Calu3 (cell line): ENCODE data around the gene CDK4. TPM values are rescaled to one million over a fixed set of nuclear protein-coding genes. Genes with fewer than 3 reads are reported as not detected.
"Not testable (repeated sequence)": the region's sequence is repeated elsewhere in the genome, so short reads cannot be mapped to it uniquely, and the experiment has no call there.

ENCODE experiments used
- BruUV-seq: library from RNA; stranded (reverse); fragments of 400-500 nt; replicated peaks from 2 replicates; lab custom pipeline; 2021; lab: Mats Ljungman, UMichigan
- CTCF ChIA-PET: fragments of 300-600 bp; sonication (Branson Sonifier 250); formaldehyde crosslinking; loops from one replicate; lab custom pipeline; 2022; ENCODE audit warnings: antibody characterized with exemption; lab: Charles Lee
- DNase-seq: peaks from one replicate; pipeline ENCODE4 v3.0.0; 2022
- H3K27ac Mint-ChIP-seq: one replicate; pipeline ENCODE4 v1.8.0; 2022; ENCODE audit warnings: mixed read lengths; ENCODE audit not compliant: unreplicated experiment
- H3K27me3 Mint-ChIP-seq: one replicate; pipeline ENCODE4 v1.8.0; 2022; ENCODE audit warnings: mixed read lengths; ENCODE audit not compliant: unreplicated experiment
- H3K36me3 Mint-ChIP-seq: one replicate; pipeline ENCODE4 v1.8.0; 2022; ENCODE audit warnings: mild to moderate bottlenecking, moderate library complexity, mixed read lengths; ENCODE audit not compliant: insufficient read depth, unreplicated experiment
- H3K4me1 Mint-ChIP-seq: one replicate; pipeline ENCODE4 v1.8.0; 2022; ENCODE audit warnings: mild to moderate bottlenecking, low read depth, mixed read lengths; ENCODE audit not compliant: unreplicated experiment
- H3K4me3 Mint-ChIP-seq: one replicate; pipeline ENCODE4 v1.8.0; 2022; ENCODE audit warnings: mild to moderate bottlenecking, low read depth, moderate library complexity, mixed read lengths; ENCODE audit not compliant: unreplicated experiment
- H3K9me3 Mint-ChIP-seq: one replicate; pipeline ENCODE4 v1.8.0; 2022; ENCODE audit warnings: low read depth, mixed read lengths; ENCODE audit not compliant: unreplicated experiment
- CTCF ChIP-seq: fragments of 200-600 bp; IDR thresholded peaks from one replicate; pipeline ENCODE4 v1.8.0; 2022; ENCODE audit warnings: antibody characterized with exemption; ENCODE audit not compliant: unreplicated experiment
- intact Hi-C: fragments of 100-400 bp; cut with micrococcal nuclease; formaldehyde crosslinking; loops from one replicate; pipeline ENCODE4 v1.10.0; 2022; ENCODE audit not compliant: unreplicated experiment
- total RNA-seq: library from RNA; stranded (reverse); gene quantifications from 2 replicates; pipeline ENCODE4 v1.2.3, GENCODE V29; 2022

Gene CDK4
- total RNA-seq, 1 experiment from 2014 or later, result 188 TPM

DNA sequence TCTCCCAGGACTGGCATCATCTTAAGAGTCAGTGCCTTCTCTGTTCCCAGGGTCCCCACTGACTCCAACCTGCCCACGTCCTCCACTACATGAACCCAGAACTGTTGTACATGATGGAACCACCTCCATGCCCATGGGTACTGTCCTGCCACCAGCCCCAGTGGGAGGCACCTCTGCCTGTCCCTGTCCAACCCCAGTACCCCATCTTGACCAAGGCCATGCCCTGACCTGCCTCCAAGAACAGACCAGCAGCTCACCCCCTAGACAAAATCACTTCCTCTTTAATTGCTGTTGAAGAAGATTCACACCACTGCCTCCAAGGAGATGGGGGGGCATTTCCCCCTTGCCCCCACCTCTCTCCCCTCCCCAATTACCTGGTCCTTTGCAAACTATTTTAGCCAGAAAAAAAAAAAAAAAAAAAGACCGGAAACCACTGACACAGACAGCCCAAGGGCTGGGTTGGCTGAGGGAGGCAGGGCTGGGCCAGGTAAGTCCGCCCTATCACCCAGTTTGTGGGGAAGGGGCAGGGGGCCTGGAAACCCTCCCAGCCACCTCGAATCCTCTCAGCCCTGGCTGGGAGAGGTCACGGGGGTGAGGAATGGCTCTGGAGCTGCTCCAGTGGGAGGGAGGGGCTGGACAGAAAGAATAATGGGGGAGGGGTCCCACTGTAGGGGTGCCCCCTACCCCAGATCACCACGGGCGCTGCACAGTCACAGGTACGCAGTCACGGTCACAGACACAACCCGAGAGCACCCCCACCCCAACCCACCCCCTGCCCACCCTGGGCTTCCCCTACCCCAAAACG, 27.0 kb downstream of the CDK4 start:
- TF ChIP-seq CTCF, result no peak
- peaks cover 55% of the 10 kb centered on the region for H3K27me3 Mint-ChIP-seq
- no TSS peak for BruUV-seq
- H3K9me3 Mint-ChIP-seq, result no peaks in the 10 kb centered on the region
- peaks cover 11% of the 10 kb centered on the region for H3K4me1 Mint-ChIP-seq
- intact Hi-C loops, result no loop called here
- CTCF ChIA-PET, result interaction anchor here (0.6 to 1.5 kb wide), 5 partner anchors 10 to 382 kb away, joined by 3 to 18 read pairs (median 4); partner anchors contain the start of gene TSPAN31
- no peak overlapping the region for H3K27ac Mint-ChIP-seq
- DNase-seq, result no peak
- no peak overlapping the region for H3K4me3 Mint-ChIP-seq
- peaks cover 35% of the 10 kb centered on the region for H3K36me3 Mint-ChIP-seq

DNA sequence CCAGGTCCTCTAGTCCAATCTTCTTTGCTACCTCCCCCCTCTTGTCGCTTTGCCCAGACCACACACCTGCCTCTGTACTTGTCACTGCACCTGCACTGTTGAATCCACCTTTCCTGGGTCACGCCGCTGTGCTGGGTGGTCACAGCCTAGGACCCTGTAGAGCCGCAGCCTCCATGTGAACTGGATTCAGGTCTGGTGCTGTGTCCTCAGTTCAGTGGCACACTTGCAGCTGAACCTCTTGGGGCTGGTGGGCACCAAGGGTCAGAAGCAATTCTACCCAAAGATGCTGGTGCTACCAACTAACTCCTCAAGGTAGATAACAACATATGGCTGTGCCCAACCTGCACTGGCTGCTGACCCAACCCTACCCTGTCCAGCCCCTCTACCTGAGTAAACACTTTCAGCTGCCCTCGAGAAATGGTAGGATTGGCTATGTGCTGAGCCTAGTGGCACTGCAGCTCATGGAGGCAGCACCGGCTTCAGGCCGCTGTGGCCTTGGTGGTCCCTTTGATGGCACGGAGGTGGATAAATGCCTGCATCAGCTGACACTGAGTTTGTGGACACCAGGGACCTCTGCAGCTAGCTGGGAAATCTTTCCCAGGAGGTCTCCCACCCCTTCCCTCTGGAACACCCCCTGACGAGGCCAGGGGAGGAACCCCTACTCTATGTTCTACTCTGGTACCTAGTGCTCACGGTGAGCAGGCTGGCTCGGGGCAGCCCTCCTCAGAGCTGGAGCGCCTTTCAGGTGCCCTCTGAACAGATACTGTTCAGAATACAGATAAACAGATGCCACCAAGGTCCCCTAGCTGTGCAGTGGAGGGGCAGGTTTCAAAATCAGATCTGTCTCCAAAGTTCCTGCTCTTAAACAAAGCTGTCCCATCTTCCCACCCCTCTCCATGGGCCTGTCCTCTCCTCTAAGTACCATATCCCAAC, 27.8 kb downstream of the CDK4 start:
- no peak overlapping the region for H3K27ac Mint-ChIP-seq
- intact Hi-C loops, result no loop called here
- peaks cover 43% of the 10 kb centered on the region for H3K36me3 Mint-ChIP-seq
- H3K9me3 Mint-ChIP-seq, result no peaks in the 10 kb centered on the region
- CTCF ChIA-PET, result no interaction called here
- H3K27me3 Mint-ChIP-seq, result peaks cover 46% of the 10 kb centered on the region
- peaks cover 11% of the 10 kb centered on the region for H3K4me1 Mint-ChIP-seq
- BruUV-seq, result no TSS peak
- no peak for DNase-seq
- no peak for TF ChIP-seq CTCF
- H3K4me3 Mint-ChIP-seq, result no peak overlapping the region

DNA sequence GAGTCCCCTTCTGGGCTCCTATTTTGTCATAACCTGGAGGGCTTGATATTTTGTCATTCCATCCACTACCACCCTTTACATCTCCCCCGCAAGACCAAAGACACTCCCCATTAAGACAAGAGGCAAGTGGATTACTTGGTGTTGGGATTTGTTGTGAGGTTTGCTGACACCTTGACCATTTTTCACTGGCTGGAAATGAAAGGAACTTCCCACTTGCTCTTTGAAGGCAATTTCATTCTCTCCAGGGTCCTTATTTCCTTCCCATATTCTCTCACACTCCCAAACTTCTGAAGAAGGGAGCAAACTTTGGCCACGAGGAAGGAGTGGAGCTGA, 28.5 kb downstream of the CDK4 start:
- CTCF ChIA-PET, result interaction anchor here (1.2 kb wide), 1 partner anchor 13 kb away, joined by 3 read pairs; no protein-coding TSS in a partner anchor
- Mint-ChIP-seq H3K9me3 (no peaks in the 10 kb centered on the region), H3K4me3 (no peak overlapping the region), H3K27ac (no peak overlapping the region), H3K36me3 (peaks cover 47% of the 10 kb centered on the region), H3K4me1 (peaks cover 11% of the 10 kb centered on the region), H3K27me3 (peaks cover 39% of the 10 kb centered on the region)
- BruUV-seq, result no TSS peak
- intact Hi-C loops, result no loop called here
- DNase-seq, result no peak
- no peak for TF ChIP-seq CTCF

DNA sequence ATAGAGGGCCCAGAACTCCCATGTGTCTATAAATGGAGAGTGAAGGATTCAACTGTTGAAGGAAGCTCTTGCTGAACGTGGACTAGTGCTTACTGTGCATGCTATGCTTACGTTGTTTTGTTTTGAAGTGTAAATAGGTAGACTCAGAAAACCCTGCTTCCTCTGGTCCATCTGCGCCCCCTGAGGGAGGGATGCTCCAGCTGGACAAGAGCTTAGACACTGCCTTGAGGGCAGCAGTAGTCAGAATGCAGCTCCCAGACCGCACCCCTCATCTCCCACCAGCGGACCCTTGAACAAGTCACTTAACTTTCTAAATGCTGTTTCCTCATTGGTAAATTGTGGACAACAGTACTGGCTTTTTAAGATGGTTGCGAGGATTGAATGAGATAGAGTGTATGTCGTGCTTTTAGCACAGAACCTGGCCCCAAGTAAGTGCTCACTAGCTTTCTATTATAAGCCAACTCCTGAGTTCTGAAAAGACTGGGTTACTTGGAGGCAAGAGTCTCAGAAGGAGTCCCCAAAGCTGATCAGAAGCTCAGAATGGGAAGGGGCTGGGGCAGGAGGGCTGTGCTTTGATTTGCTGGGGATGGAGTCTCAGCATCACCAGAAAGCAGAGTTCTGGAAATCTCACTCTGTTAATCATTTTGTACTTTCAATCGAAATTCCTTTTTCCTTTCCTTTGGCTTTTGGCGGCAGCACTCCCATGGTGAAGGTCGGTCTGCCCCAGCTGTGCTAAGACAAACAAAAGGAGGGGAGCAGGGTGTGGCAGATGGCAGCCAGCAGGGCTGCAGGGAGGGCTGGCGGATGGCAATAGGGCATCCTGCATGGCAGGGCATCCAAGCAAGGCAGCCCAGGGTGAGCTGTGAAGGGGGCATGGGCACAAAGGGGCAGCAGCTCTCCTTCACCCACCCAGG, 29.1 kb downstream of the CDK4 start:
- peaks cover 47% of the 10 kb centered on the region for H3K36me3 Mint-ChIP-seq
- CTCF ChIA-PET, result interaction anchor here (1.2 kb wide), 1 partner anchor 13 kb away, joined by 3 read pairs; no protein-coding TSS in a partner anchor
- intact Hi-C loops, result no loop called here
- no peak overlapping the region for H3K4me3 Mint-ChIP-seq
- no peak for DNase-seq
- no peak overlapping the region for H3K27ac Mint-ChIP-seq
- peaks cover 5% of the 10 kb centered on the region for H3K4me1 Mint-ChIP-seq
- no peaks in the 10 kb centered on the region for H3K9me3 Mint-ChIP-seq
- no peak for TF ChIP-seq CTCF
- peaks cover 33% of the 10 kb centered on the region for H3K27me3 Mint-ChIP-seq
- no TSS peak for BruUV-seq

DNA sequence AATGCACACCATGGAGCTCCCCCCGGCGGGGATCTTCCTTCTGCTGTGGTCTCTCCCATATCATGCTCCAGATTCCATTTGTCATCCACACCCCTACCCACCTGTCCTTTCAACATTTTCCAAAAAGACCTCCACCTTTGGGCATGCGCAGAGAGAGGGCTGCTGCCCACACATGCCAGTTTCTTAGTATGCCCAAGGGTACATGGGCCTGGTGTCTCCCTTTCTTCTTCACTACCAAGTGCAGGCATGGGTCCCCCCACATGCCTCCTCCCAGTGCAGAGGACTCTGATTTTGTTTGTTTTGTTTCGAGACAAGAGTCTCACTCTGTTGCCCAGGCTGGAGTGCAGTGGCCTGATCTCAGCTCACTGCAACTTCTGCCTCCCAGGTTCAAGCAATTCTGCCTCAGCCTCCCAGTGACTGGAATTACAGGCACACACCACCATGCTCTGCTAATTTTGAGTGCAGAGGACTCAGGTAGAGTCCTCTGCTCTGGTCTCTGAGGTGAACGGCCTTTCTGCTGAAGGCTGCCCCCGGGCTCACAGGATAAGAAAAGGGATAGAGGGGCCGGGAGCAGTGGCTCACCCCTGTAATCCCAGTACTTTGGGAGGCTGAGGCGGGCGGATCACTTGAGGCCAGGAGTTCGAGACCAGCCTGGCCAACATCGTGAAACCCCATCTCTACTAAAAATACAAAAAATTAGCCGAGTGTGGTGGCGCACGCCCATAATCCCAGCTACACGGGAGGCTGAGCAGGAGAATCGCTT, 30.1 kb downstream of the CDK4 start:
- intact Hi-C loops, H3K9me3 Mint-ChIP-seq, BruUV-seq, DNase-seq, H3K27ac Mint-ChIP-seq, H3K4me3 Mint-ChIP-seq, H3K4me1 Mint-ChIP-seq: not testable (repeated sequence)
- CTCF ChIA-PET, result interaction anchor here (1.2 kb wide), 1 partner anchor 14 kb away, joined by 3 read pairs; no protein-coding TSS in a partner anchor
- Mint-ChIP-seq H3K27me3 (peaks cover 25% of the 10 kb centered on the region), H3K36me3 (peaks cover 52% of the 10 kb centered on the region)
